Stimulated activated CD4-positive, alpha-beta T cell treated with anti-CD3 and anti-CD28 coated beads, Interleukin-4, amount 100 ng/mL, for 1 hour (primary cell): ENCODE measurements around the gene KRT28.
"Not testable (repeated sequence)": the region's sequence is repeated elsewhere in the genome, so short reads cannot be mapped to it uniquely, and the experiment has no call there.

Experiments
- DNase-seq: peaks from one replicate; pipeline ENCODE4 v3.0.0-alpha.2; 2020

The KRT28 gene

DNA sequence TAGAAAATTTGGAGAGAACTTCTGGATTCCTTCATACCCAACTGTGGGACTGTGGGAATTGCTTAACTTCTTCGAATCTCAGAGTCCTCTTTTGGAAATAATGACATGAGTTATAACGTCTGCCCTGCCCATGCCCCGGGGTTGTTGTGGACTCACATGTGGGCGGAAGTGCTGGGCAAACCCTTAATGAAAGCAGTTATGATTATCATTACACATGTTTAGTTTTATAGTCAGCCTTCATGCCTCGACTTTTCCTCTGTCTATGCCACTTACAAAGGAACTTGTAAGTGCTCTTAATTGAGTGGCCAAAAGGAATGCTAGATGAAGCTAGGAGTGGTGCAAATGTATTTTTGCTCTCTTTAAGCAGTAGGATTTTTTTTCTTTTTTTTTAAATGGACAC lies 21.3 kb downstream of the KRT28 start:
- DNase-seq = no peak

DNA sequence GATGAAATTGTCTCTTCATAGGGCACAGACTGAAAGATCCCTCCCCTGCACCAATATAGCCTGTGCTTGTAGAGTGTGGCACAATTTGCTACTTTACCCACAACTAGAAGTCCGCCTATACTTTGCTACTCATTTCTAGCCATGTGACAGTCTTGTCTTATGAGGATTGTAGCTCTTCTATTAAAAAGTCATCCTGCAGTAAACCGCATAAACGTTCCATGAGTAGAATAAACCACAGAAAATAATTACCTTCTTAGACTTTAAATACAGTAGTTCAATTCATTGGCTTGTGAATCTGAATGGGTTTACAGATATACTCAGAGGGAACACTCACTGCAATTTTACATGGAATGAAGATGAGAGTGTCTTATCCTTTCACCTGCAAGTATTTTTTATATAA lies 21.8 kb downstream of the KRT28 start:
- DNase-seq = no peak

DNA sequence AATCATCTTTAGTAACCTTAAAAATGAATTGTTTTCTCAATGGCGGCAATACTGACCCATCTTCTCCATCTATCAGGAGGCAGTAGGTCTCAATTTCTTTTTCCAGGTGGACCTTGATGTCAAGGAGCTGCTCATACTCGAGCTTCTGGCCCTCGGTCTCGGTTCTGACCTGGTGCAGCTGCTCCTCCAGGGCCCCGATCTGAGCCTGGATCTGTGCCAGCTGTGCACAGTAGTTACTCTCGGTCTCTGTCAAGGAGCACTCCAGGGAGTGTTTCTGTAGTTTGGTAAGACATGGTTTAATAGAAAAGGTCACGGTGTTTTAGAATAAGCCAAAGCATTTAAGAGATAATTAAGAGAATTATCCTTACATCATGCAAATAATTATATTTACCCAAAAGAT lies 22.3 kb downstream of the KRT28 start:
- DNase-seq = no peak

DNA sequence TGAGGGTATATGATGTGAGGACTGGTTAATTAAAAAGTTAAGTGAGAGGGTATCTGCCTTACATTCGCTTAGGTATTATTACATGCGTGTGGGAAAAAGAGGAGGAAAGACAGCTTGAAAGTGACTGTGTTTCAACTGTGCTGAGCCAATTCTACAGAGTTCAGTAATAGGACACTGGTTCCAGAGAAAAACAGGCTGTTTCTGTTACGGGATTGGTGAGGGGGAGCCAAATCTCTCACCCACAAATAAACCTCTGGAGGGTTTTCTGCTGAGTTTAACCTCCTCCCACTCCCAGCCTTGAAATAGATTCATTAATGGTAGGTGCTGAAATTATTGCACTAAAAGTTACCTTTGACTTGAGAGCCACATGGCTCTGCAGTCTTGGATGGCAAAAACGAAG lies 23.8 kb downstream of the KRT28 start:
- no peak for DNase-seq

DNA sequence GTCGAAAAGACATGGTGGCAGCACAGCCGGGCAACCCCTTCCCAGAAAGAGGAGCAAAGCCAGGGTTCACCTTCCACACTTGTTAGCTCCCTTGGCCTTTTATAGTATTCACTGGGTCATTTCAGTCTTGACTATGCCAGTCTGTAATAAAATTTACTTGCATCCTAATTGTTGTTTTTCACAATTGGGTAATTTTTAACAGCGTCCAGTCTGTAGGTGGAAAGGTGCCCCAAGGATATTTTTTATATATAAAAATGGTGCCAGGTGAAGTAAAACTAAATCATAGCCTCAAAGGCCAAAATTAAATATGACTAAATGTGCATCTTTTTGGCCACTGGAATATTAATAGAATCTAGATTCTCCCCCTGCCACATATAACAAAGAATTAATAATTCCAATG lies 27.7 kb downstream of the KRT28 start, which contains the start of gene KRT26:
Gene KRT26, minus strand, starts transcription at position 101 of the 400 bp plus-strand sequence. Its CDS starts 88 bp downstream, at position 13.
- no peak for DNase-seq

DNA sequence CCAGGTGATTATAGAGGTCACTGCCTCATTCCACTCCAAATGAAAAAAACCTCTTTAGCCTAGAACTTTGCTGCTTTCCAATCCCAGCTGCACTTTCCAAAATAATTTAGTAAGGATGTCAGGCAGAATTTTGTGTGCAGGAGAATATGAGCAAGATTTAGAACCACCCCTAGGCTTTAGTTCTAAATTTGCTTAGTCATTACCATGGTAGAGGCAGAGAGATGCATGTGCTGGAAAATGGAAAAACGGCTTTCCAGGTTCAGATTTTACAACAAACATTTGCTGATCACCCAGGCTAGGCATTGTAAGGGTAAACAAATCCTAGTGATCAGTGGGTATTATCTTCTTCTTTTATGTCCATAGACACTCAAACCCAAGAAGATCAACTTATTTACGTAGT lies 34.1 kb downstream of the KRT28 start:
- DNase-seq = no peak

DNA sequence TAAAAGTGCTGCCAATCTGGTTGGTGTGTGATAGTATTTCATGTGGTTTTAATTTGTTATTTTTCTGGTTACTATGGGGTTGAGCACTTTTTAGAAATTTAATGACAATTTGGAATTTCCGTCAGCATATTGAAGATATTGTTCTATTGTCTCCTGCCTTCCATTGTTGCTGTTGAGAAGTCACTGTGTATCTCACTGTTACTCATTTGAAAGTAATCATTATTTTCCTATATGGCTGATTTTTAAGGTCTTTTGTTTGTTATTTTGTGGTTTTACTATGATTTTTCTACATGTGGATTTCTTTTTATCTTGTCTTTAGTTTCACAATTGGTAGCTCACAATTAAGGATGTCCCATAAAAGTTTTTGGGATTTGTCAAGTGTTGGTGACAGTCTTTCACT lies 36.0 kb downstream of the KRT28 start:
- no peak for DNase-seq

DNA sequence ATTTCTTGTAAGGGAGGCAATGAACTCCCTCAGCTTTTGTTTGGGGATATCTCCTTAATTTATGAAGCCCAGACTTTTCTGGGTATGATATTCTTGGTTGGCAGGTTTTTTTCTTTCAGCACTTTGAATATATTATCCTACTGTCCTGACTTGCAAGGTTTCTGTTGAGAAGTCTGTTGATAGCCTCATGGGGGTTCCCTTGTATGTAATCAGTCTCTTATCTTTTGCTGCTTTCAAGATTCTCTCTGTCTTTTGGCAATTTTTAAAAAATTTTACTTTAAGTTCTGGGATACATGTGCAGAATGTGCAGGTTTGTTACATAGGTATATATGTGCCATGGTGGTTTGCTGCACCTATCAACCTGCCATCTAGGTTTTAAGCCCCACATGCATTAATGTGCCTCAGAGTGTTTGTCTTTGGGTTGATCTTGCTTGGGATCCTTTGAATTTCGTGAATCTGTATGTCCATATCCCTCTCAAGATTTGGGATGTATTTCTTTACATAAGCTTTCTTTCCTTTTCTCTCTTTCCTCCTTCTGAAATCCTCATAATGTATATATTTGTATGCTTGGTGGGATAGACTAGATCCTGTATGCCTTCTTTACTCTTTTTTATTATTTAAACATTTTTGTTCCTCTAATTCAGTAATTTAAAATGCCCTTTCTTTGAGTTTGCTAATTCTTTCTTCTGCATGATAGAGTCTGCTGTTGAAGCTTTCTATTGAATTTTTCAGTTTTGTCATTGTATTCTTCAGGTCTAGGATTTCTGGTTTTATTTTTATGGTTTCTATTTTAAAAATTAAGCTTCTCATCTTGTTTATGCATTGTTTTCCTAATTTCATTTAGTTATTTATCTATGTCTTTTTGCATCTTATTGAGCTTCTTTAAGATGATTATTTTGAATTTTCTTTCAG lies 39.4 kb downstream of the KRT28 start:
- no peak for DNase-seq

DNA sequence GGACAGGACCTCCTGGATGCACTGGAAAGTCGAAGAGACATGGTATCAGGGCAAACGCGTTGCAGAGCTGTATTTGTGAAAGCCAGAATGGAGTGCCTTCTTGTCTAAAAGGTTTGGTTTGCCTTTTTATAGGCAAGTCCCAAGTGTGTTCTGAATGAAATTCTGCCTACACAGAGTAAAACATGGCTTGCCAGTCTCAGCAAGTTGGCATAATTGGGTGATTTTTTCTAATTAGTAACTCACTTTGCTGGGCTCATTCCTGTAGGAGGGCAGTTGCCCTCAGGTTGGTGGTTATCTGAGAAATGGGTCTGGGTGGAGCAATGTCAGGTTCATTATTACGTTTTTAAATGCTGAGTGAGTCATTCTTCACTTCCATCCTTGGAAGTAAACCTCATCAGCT lies 44.5 kb downstream of the KRT28 start, which contains the start of gene KRT25:
Gene KRT25, minus strand, starts transcription at position 101 of the 400 bp plus-strand sequence. Its CDS starts 60 bp downstream, at position 41.
- no peak for DNase-seq

DNA sequence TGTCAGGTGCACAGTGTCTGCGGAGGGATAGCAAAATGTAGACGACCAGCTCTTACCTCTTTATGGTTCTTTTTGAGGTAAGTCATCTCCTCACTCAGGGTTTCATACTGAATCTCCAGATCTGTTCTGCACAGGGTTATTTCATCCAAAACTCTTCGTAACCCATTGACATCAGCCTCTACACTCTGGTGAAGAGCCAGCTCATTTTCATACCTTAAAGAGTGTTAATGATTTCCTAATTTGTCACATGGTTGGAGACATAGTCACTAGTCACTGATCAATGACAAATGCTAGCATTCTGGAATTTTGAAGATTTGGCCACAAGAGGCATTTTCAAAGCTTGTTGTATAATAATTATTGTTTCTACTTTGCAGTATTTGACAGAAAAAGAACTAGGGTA lies 46.0 kb downstream of the KRT28 start:
- no peak for DNase-seq

DNA sequence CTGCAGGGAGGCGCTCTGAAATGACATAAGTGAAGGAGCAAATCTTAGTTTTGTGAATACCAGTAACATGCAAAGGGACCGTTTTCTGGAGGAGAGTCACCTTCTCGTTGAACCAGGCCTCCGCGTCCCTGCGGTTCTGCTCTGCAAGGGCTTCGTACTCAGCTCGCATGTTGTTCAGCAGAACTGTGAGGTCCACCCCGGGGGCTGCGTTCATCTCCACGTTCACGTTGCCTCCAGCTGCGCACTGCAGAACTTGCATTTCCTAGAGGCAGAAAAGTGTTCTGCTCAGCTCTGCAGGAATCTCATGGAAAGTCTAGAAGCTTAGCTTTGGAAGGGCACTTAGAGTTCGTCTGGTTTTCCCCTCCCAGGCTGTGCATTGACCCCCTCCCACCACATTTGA lies 48.7 kb downstream of the KRT28 start:
- no peak for DNase-seq

DNA sequence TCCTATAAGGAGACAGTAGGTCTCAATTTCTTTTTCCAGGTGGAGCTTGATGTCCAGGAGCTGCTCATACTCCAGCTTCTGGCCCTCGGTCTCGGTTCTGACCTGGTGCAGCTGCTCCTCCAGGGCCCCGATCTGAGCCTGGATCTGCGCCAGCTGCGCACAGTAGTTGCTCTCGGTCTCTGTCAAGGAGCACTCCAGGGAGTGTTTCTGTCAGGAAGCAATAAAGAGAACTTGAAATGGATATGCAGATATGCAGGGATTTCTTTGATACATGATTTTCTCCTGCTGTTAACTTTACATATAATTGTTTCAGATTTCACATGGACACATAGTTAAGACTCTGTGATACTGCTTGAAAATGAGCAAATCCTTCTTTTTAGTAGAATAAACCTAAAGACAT lies 49.4 kb downstream of the KRT28 start:
- no peak for DNase-seq

DNA sequence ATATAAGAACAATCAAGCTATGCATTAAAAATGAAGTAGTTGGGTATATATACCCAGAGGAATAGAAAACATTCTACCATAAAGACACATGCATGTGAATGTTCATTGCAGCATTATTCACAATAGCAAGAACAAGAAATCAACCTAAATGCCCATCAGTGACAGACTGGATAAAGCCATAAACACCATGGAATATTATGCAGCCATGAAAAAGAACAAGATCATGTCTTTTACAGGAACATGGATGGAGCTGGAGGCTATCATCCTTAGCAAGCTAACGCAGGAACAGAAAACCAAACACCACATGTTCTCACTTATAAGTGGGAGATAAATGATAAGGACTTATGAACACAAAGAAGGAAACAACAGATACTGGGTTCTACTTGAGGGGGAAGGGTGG lies 51.1 kb downstream of the KRT28 start:
- DNase-seq = not testable (repeated sequence)
